H1 (cell line): ENCODE data around the gene SOX13. TPM values are rescaled to one million over a fixed set of nuclear protein-coding genes. Genes with fewer than 3 reads are reported as not detected.

ENCODE experiments used
- CTCF ChIA-PET: fragments of 300-600 bp; sonication (Branson Sonifier 250); formaldehyde crosslinking; loops from one replicate; lab custom pipeline; 2021; ENCODE audit not compliant: partially characterized antibody; lab: Charles Lee
- POLR2A ChIA-PET: fragments of 300-600 bp; sonication (Branson Sonifier 250); formaldehyde crosslinking; loops from one replicate; lab custom pipeline; 2021; ENCODE audit warnings: inconsistent platforms; ENCODE audit not compliant: partially characterized antibody; lab: Charles Lee
- DNase-seq, 2 experiments: peaks; one replicate each; pipeline versions ENCODE4 v3.0.0 to v3.0.0-alpha.2; 2010 to 2022; ENCODE audit warnings: low spot score in 2 of 2, low read depth in 1 of 2, mixed read lengths in 1 of 2
- FAIRE-seq: peaks from 2 replicates; lab custom pipeline; 2011; peaks lifted over from hg19 to GRCh38; lab: Jason Lieb, UNC
- H2AFZ ChIP-seq: 2 replicates; pipeline ENCODE4 v1.8.1; 2012; ENCODE audit warnings: low read length, inconsistent platforms
- H2AK5ac ChIP-seq: 2 replicates; pipeline ENCODE4 v1.6.1; 2013; ENCODE audit warnings: low read depth, low read length
- H2BK120ac ChIP-seq: replicated peaks from 2 replicates; pipeline ENCODE3; 2013; ENCODE audit warnings: low read depth, low read length, inconsistent platforms
- H2BK12ac ChIP-seq: 2 replicates; pipeline ENCODE4 v1.6.1; 2013; ENCODE audit warnings: low read depth, low read length
- H2BK15ac ChIP-seq: 2 replicates; pipeline ENCODE4 v1.6.1; 2013; ENCODE audit warnings: low read length
- H2BK20ac ChIP-seq: 2 replicates; pipeline ENCODE4 v1.6.1; 2013; ENCODE audit warnings: low read length
- H2BK5ac ChIP-seq: 2 replicates; pipeline ENCODE4 v1.6.1; 2013; ENCODE audit warnings: low read depth, low read length
- H3K14ac ChIP-seq: 2 replicates; pipeline ENCODE4 v1.6.1; 2013; ENCODE audit warnings: inconsistent platforms; ENCODE audit not compliant: insufficient read length
- H3K18ac ChIP-seq: 2 replicates; pipeline ENCODE4 v1.6.1; 2013; ENCODE audit warnings: low read length; ENCODE audit errors: extremely low read depth
- H3K23ac ChIP-seq: 2 replicates; pipeline ENCODE4 v1.6.1; 2013; ENCODE audit warnings: inconsistent platforms; ENCODE audit not compliant: insufficient read length
- H3K23me2 ChIP-seq: 2 replicates; pipeline ENCODE4 v1.6.1; 2013; ENCODE audit warnings: low read depth, low read length
- H3K27ac ChIP-seq: 2 replicates; pipeline ENCODE4 v1.6.1; 2011; ENCODE audit warnings: low read depth, low read length, inconsistent platforms
- H3K27me3 ChIP-seq, 4 experiments: replicated peaks in 1 of 4; 1 replicate in 1 of 4; 2 replicates in 3 of 4; pipeline versions ENCODE4 v1.6.1 to v1.8.1; 2011 to 2013; ENCODE audit warnings: low read length in 3 of 4, mild to moderate bottlenecking in 3 of 4, inconsistent platforms in 2 of 4, mixed read lengths in 2 of 4, moderate library complexity in 1 of 4; ENCODE audit not compliant: control insufficient read depth in 3 of 4, insufficient read depth in 3 of 4; ENCODE audit errors: extremely low read depth in 1 of 4
- H3K36me3 ChIP-seq, 4 experiments: 2 replicates each; pipeline versions ENCODE4 v1.6.1 to v1.8.1; 2011 to 2013; ENCODE audit warnings: mild to moderate bottlenecking in 4 of 4, low read length in 3 of 4, moderate library complexity in 2 of 4, control low read depth in 1 of 4, inconsistent platforms in 1 of 4; ENCODE audit not compliant: insufficient read depth in 4 of 4, control insufficient read depth in 2 of 4
- H3K4ac ChIP-seq: replicated peaks from 2 replicates; pipeline ENCODE3; 2013; ENCODE audit warnings: low read length, low read depth, mixed read lengths, inconsistent platforms; ENCODE audit not compliant: insufficient read length
- H3K4me1 ChIP-seq, 4 experiments: replicated peaks in 1 of 4; 1 replicate in 1 of 4; 2 replicates in 3 of 4; pipeline versions ENCODE4 v1.6.1 to v1.8.1; 2011 to 2013; ENCODE audit warnings: low read length in 3 of 4, inconsistent platforms in 2 of 4, mixed read lengths in 1 of 4; ENCODE audit not compliant: insufficient read depth in 4 of 4, control insufficient read depth in 3 of 4
- H3K4me2 ChIP-seq, 2 experiments: 2 replicates each; pipeline versions ENCODE4 v1.6.1 to v1.8.1; 2011 to 2013; ENCODE audit warnings: low read depth in 2 of 2, low read length in 2 of 2, control low read depth in 1 of 2, inconsistent platforms in 1 of 2, mild to moderate bottlenecking in 1 of 2; ENCODE audit not compliant: insufficient read depth in 1 of 2
- H3K4me3 ChIP-seq, 4 experiments: fragments of 200-600, 300-600 bp in 1 of 4; sonication (generic), shearing (Covaris generic), sonication (Bioruptor Twin) in 1 of 4; 2 replicates each; pipeline versions ENCODE4 v1.5.1 to v1.8.1; 2011 to 2016; ENCODE audit warnings: low read length in 4 of 4, low read depth in 3 of 4, control low read depth in 2 of 4, inconsistent platforms in 2 of 4, mild to moderate bottlenecking in 2 of 4, mixed read lengths in 1 of 4, moderate library complexity in 1 of 4; ENCODE audit not compliant: insufficient read depth in 2 of 4; ENCODE audit errors: extremely low read depth in 1 of 4
- H3K56ac ChIP-seq: replicated peaks from 2 replicates; pipeline ENCODE3; 2013; ENCODE audit warnings: low read depth, mild to moderate bottlenecking, mixed read lengths, low read length, inconsistent platforms; ENCODE audit not compliant: insufficient read length
- H3K79me1 ChIP-seq: 2 replicates; pipeline ENCODE4 v1.6.1; 2013; ENCODE audit warnings: low read depth, low read length, control low read depth
- H3K79me2 ChIP-seq, 2 experiments: 2 replicates each; pipeline versions ENCODE4 v1.6.1 to v1.8.1; 2012 to 2013; ENCODE audit warnings: low read length in 2 of 2, mild to moderate bottlenecking in 2 of 2, inconsistent platforms in 1 of 2; ENCODE audit not compliant: insufficient read depth in 2 of 2, control insufficient read depth in 1 of 2
- H3K9ac ChIP-seq, 4 experiments: replicated peaks in 1 of 4; 1 replicate in 1 of 4; 2 replicates in 3 of 4; pipeline versions ENCODE4 v1.6.1 to v1.8.1; 2011 to 2013; ENCODE audit warnings: low read depth in 3 of 4, low read length in 3 of 4, control low read depth in 2 of 4, mild to moderate bottlenecking in 2 of 4, moderate library complexity in 2 of 4, inconsistent platforms in 1 of 4; ENCODE audit errors: extremely low read depth in 1 of 4
- H3K9me3 ChIP-seq, 2 experiments: 2 replicates each; pipeline versions ENCODE4 v1.6.1 to v1.8.1; 2012 to 2013; ENCODE audit warnings: mild to moderate bottlenecking in 2 of 2, moderate library complexity in 2 of 2, control low read depth in 1 of 2, inconsistent platforms in 1 of 2, low read depth in 1 of 2, low read length in 1 of 2, mixed read lengths in 1 of 2; ENCODE audit not compliant: insufficient read depth in 2 of 2
- H4K20me1 ChIP-seq, 2 experiments: replicated peaks in 1 of 2; 2 replicates each; pipeline versions ENCODE3 to v1.8.1; 2011 to 2013; ENCODE audit warnings: inconsistent platforms in 2 of 2, low read length in 2 of 2, mild to moderate bottlenecking in 1 of 2; ENCODE audit not compliant: insufficient read depth in 2 of 2, control insufficient read depth in 1 of 2
- H4K5ac ChIP-seq: 2 replicates; pipeline ENCODE4 v1.6.1; 2013; ENCODE audit warnings: low read length, low read depth, mixed read lengths, inconsistent platforms; ENCODE audit not compliant: insufficient read length
- H4K8ac ChIP-seq: 2 replicates; pipeline ENCODE4 v1.8.0; 2013; ENCODE audit warnings: mild to moderate bottlenecking, moderate library complexity, low read length, inconsistent platforms; ENCODE audit not compliant: insufficient read depth; ENCODE audit errors: extremely low read depth
- H4K91ac ChIP-seq: replicated peaks from 2 replicates; pipeline ENCODE3; 2013; ENCODE audit warnings: low read length, mixed read lengths, inconsistent platforms; ENCODE audit not compliant: insufficient read length
- ASH2L ChIP-seq: fragments of 200-600, 300-600 bp; sonication (generic); IDR thresholded peaks from one replicate; pipeline ENCODE4 v1.7.1; 2017; ENCODE audit warnings: low read length
- GABPA ChIP-seq: IDR thresholded peaks from 2 replicates; pipeline ENCODE4 v1.6.1; 2011; ENCODE audit warnings: mild to moderate bottlenecking, low read length, moderate library complexity, borderline replicate concordance; ENCODE audit not compliant: insufficient read depth
- HDAC6 ChIP-seq: IDR thresholded peaks from one replicate; pipeline ENCODE4 v1.7.1; 2012; ENCODE audit warnings: low read depth, mild to moderate bottlenecking, inconsistent platforms, low read length, moderate library complexity
- JUN ChIP-seq: IDR thresholded peaks from 2 replicates; pipeline ENCODE4 v1.6.1; 2011; ENCODE audit warnings: low read depth, mild to moderate bottlenecking, improper control_type of control experiment, low read length
- KDM5A ChIP-seq: fragments of 200-600 bp; IDR thresholded peaks from 2 replicates; pipeline ENCODE4 v1.7.1; 2012; ENCODE audit warnings: mild to moderate bottlenecking, low read length, inconsistent platforms, mixed read lengths
- MAFK ChIP-seq: IDR thresholded peaks from 2 replicates; pipeline ENCODE4 v1.6.1; 2012; ENCODE audit warnings: low read depth, mild to moderate bottlenecking, improper control_type of control experiment, low read length
- NRF1 ChIP-seq: IDR thresholded peaks from 2 replicates; pipeline ENCODE4 v1.6.1; 2011; ENCODE audit warnings: mild to moderate bottlenecking, low read depth, low read length, improper control_type of control experiment
- POLR2A ChIP-seq, 2 experiments: IDR thresholded peaks; 1 replicate in 1 of 2; 2 replicates in 1 of 2; pipeline ENCODE4 v1.6.1; 2011; ENCODE audit warnings: low read depth in 2 of 2, low read length in 2 of 2, mild to moderate bottlenecking in 2 of 2; ENCODE audit errors: control extremely low read depth in 1 of 2
- RAD21 ChIP-seq, 2 experiments: IDR thresholded peaks in 1 of 2; conservative IDR thresholded peaks in 1 of 2; 2 replicates each; pipeline ENCODE4 v1.6.1; 2011; ENCODE audit warnings: low read depth in 2 of 2, low read length in 2 of 2, improper control_type of control experiment in 1 of 2, inconsistent platforms in 1 of 2, mild to moderate bottlenecking in 1 of 2, moderate library complexity in 1 of 2
- RBBP5 ChIP-seq: IDR thresholded peaks from 2 replicates; pipeline ENCODE4 v1.7.1; 2012; ENCODE audit warnings: low read depth, mild to moderate bottlenecking, inconsistent platforms, low read length, moderate library complexity, borderline replicate concordance
- SIN3A ChIP-seq, 2 experiments: IDR thresholded peaks in 1 of 2; conservative IDR thresholded peaks in 1 of 2; 2 replicates each; pipeline ENCODE4 v1.6.1; 2011 to 2012; ENCODE audit warnings: low read length in 2 of 2, improper control_type of control experiment in 1 of 2, low read depth in 1 of 2, mild to moderate bottlenecking in 1 of 2
- TBP ChIP-seq: IDR thresholded peaks from 2 replicates; pipeline ENCODE4 v1.6.1; 2011; ENCODE audit warnings: low read depth, low read length, improper control_type of control experiment
- WGBS, 2 experiments: shearing (Covaris generic) in 1 of 2; methylation state at CpG; one replicate each; pipeline versions ENCODE4 v1.1.6 to v1.1.7; 2013 to 2015; ENCODE audit warnings: low lambda C conversion rate in 2 of 2, mixed read lengths in 2 of 2, inconsistent platforms in 1 of 2, low coverage in 1 of 2, missing lambda C conversion rate in 1 of 2; ENCODE audit not compliant: insufficient replicate concordance in 2 of 2, insufficient coverage in 1 of 2, insufficient read length in 1 of 2; ENCODE audit errors: extremely low coverage in 1 of 2, missing lambda C conversion rate in 1 of 2; 5-methylcytosine and 5-hydroxymethylcytosine counted together
- polyA plus RNA-seq, 7 experiments: library from polyadenylated mRNA; depleted of rRNA in 3 of 7; stranded (reverse) in 5 of 7; unstranded in 2 of 7; fragments of >200 nt in 5 of 7; fragments of 200-250 nt in 2 of 7; gene quantifications; 1 replicate in 5 of 7; 2 replicates in 1 of 7; 4 replicates in 1 of 7; pipeline versions ENCODE4 v1.2.1 to v1.2.3, GENCODE V29; 2011 to 2013; ENCODE audit warnings: missing spikeins in 2 of 7, mixed read lengths in 2 of 7
- total RNA-seq: library from RNA; stranded (reverse); fragmentation: NEBNext Ultra II Directional; extraction: Animal tissue kit (Norgen Biotek cat#: 25700); gene quantifications from 2 replicates; pipeline ENCODE4 v1.2.1, GENCODE V29; 2021
- TF ChIP-seq, protein P1 (sequence below): IDR thresholded peaks from 2 replicates; pipeline ENCODE4 v1.6.1; 2012; ENCODE audit warnings: inconsistent platforms

Gene SOX13
- total and polyA plus RNA-seq, 2 of the 8 experiments (the other 6 are each of a cell fraction or from before 2014, with no cell fraction given), result 113 to 173 TPM

DNA sequence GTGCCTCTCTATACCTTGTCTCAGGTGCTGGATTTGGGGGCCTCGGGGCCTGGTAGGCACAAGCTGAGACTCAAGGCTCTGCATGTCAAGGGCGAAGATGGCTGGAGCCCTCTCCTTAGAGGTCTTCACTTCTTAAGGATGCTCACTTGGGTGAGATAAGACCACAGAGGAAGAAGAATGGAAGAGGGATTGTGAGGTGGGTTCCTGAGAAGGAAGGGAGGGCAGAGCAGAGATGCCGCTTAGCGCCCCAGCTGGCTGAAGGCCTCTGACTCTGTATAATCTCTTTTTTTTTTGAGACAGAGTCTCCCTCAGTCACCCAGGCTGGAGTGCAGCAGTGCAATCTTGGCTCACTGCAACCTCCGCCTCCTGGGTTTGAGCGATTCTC lies 32.2 kb downstream of the SOX13 start:
- H3K9ac ChIP-seq, result no peak overlapping the region
- no peak overlapping the region for H4K5ac ChIP-seq
- no peak overlapping the region for H3K14ac ChIP-seq
- H3K23ac ChIP-seq, result no peak overlapping the region
- WGBS, 2 experiments, result 92% methylated on average over 6 of the region's 6 CpGs; no CpG with 5 or more reads in 1 of the 2 experiments
- peak overlapping the region; percentile 14; the same call in 1 of the 2 replicates for H2BK5ac ChIP-seq
- no peak overlapping the region for H4K91ac ChIP-seq
- no peaks in the 10 kb centered on the region for H3K9me3 ChIP-seq
- H3K36me3 ChIP-seq, result no peaks in the 10 kb centered on the region
- no peaks in the 10 kb centered on the region; the same call in 1 of the 2 replicates for H3K23me2 ChIP-seq
- peak overlapping the region; percentile 48; the same call in 1 of the 2 replicates for H2BK15ac ChIP-seq
- 0 out of 2 replicates have a peak overlapping the region, but pooled peaks have one; percentile 50 for H2BK20ac ChIP-seq
- H3K4me1 ChIP-seq, result peaks cover 27 to 58% (median 37%) of the 10 kb centered on the region in 4 experiments
- H3K27ac ChIP-seq, result no peak overlapping the region
- H3K79me1 ChIP-seq, result peaks cover 36% of the 10 kb centered on the region
- H4K8ac ChIP-seq, result peak overlapping the region; percentile 15; the same call in 1 of the 2 replicates
- H3K79me2 ChIP-seq, result peaks cover 25 to 93% of the 10 kb centered on the region in 2 experiments
- 0 out of 2 replicates have a peak overlapping the region, but pooled peaks have one; percentile 1 for H2AK5ac ChIP-seq
- H3K4ac ChIP-seq, result no peak overlapping the region
- peaks cover 37 to 49% of the 10 kb centered on the region in 2 experiments for H4K20me1 ChIP-seq
- DNase-seq, result no peak
- no peak overlapping the region for H3K56ac ChIP-seq
- H3K18ac ChIP-seq, result peak overlapping the region; percentile 38; the same call in 1 of the 2 replicates
- no peak overlapping the region for H3K4me2 ChIP-seq
- POLR2A ChIA-PET, result interaction anchor here (1.2 to 2.8 kb wide), 3 partner anchors 14 to 26 kb away, joined by 3 to 12 read pairs (median 4); no protein-coding TSS in a partner anchor
- H3K27me3 ChIP-seq, result no peaks in the 10 kb centered on the region
- H2AFZ ChIP-seq, result no peak overlapping the region
- no peak overlapping the region for H2BK120ac ChIP-seq
- no peak for FAIRE-seq
- CTCF ChIA-PET, result interaction anchor here (1.7 to 2.3 kb wide), 4 partner anchors 12 to 23 kb away, joined by 4 to 11 read pairs (median 6); no protein-coding TSS in a partner anchor
- H2BK12ac ChIP-seq, result 0 out of 2 replicates have a peak overlapping the region, but pooled peaks have one; percentile 77
- H3K4me3 ChIP-seq, result no peak overlapping the region
- TF ChIP-seq GABPA (no peak), KDM5A (no peak), POLR2A (IDR thresholded peaks at IDR 0.05; ENCODE audit: control extremely low read depth in 1 of 2, low read depth in 2 of 2, low read length in 2 of 2) (no peak), RBBP5 (no peak), TBP (no peak), HDAC6 (no peak), RAD21 (IDR thresholded peaks at IDR 0.05 in 1 of 2, conservative IDR thresholded peaks at IDR 0.05 in 1 of 2; ENCODE audit: low read depth in 2 of 2, low read length in 2 of 2) (no peak), NRF1 (no peak), SIN3A (conservative IDR thresholded peaks at IDR 0.05 in 1 of 2, IDR thresholded peaks at IDR 0.05 in 1 of 2; ENCODE audit: low read depth in 1 of 2, low read length in 2 of 2) (no peak), ASH2L (no peak), MAFK (no peak), JUN (no peak)
- TF ChIP-seq, protein P1, sequence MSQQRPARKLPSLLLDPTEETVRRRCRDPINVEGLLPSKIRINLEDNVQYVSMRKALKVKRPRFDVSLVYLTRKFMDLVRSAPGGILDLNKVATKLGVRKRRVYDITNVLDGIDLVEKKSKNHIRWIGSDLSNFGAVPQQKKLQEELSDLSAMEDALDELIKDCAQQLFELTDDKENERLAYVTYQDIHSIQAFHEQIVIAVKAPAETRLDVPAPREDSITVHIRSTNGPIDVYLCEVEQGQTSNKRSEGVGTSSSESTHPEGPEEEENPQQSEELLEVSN, result no peak
